GM06990 (cell line): ENCODE results near the gene STK35.

Experiments used
- DNase-seq: peaks from one replicate; pipeline ENCODE4 v3.0.0-alpha.2; 2011; ENCODE audit not compliant: insufficient read length; ENCODE audit errors: extremely low read depth
- H3K27me3 ChIP-seq: replicated peaks from 2 replicates; pipeline ENCODE4 v1.6.0; 2011; ENCODE audit warnings: low read length; ENCODE audit not compliant: control insufficient read depth, insufficient read depth
- H3K36me3 ChIP-seq: 2 replicates; pipeline ENCODE4 v1.5.1; 2011; ENCODE audit warnings: low read length; ENCODE audit not compliant: control insufficient read depth, insufficient read depth
- H3K4me3 ChIP-seq: replicated peaks from 2 replicates; pipeline ENCODE4 v1.5.1; 2011; ENCODE audit warnings: low read depth, mild to moderate bottlenecking, control low read depth, low read length
- TF ChIP-seq, protein P1 (sequence below): IDR thresholded peaks from 2 replicates; pipeline ENCODE4 v1.5.1; 2011; ENCODE audit warnings: low read length, control low read depth, mild to moderate bottlenecking, inconsistent platforms; ENCODE audit not compliant: insufficient read depth, poor library complexity, severe bottlenecking

STK35 gene

GRCh38 chr20:2093883-2094282 is 7.7 kb upstream of the STK35 start:
- TF ChIP-seq, protein P1, sequence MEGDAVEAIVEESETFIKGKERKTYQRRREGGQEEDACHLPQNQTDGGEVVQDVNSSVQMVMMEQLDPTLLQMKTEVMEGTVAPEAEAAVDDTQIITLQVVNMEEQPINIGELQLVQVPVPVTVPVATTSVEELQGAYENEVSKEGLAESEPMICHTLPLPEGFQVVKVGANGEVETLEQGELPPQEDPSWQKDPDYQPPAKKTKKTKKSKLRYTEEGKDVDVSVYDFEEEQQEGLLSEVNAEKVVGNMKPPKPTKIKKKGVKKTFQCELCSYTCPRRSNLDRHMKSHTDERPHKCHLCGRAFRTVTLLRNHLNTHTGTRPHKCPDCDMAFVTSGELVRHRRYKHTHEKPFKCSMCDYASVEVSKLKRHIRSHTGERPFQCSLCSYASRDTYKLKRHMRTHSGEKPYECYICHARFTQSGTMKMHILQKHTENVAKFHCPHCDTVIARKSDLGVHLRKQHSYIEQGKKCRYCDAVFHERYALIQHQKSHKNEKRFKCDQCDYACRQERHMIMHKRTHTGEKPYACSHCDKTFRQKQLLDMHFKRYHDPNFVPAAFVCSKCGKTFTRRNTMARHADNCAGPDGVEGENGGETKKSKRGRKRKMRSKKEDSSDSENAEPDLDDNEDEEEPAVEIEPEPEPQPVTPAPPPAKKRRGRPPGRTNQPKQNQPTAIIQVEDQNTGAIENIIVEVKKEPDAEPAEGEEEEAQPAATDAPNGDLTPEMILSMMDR, result no peak
- H3K36me3 ChIP-seq, result no peaks in the 10 kb centered on the region
- no peak overlapping the region for H3K4me3 ChIP-seq
- H3K27me3 ChIP-seq, result peaks cover 2% of the 10 kb centered on the region; the same call in 1 of the 2 replicates
- DNase-seq, result no peak

- H3K36me3 ChIP-seq, result no peaks in the 10 kb centered on the region; the same call in 1 of the 2 replicates
- TF ChIP-seq, protein P1, result no peak
- peak overlapping the region; percentile 96 for H3K4me3 ChIP-seq
- H3K27me3 ChIP-seq, result no peaks in the 10 kb centered on the region
- peak; percentile 94 for DNase-seq
These were observed 398 bp downstream of the STK35 start for GRCh38 chr20:2101865-2102584.

GRCh38 chr20:2102585-2103460 is 1.2 kb downstream of the STK35 start:
- peak; percentile 91 for DNase-seq

DNA sequence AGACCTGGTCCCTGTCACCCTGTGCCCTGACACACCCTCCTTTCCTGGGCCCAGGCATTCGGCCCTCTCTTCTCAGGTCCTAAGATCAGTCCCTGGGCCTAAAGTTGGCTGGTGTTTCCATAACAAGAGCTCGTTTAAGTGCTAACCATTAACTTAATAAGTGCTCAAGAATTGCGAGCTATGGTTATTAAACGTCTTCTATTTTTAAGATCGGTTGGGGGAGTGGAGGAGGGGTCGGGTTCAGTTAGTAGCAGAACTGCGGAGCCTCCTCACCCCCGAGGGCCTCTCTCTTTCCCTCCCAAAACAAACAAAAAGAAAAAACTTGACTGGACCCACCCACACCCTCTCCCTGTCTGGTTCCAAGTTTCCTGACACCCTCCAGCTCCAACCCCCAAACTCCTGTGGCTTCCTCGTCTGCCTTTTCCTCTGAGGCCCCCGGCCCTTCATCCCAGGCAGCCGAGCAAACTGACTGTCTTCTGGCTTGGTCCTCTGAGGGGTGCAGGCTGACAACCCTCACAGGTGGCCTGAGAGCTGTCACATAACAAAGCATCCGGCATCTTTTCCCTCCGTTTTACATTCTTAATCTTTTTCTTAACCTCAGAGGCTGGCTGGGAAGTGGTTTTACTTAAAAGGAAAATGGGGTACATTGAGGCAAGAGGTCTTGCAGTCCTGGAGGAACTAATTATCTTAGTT is 2.0 kb downstream of the STK35 start:
- Histone ChIP-seq H3K36me3 (no peaks in the 10 kb centered on the region; the same call in 1 of the 2 replicates), H3K4me3 (peak overlapping the region; percentile 96), H3K27me3 (no peaks in the 10 kb centered on the region)
- TF ChIP-seq, protein P1, result no peak
- no peak for DNase-seq

More at GRCh38 chr20:2102585-2103460, 1.2 kb downstream of the STK35 start:
- H3K27me3 ChIP-seq, result no peaks in the 10 kb centered on the region
- TF ChIP-seq, protein P1, result no peak
- peak overlapping the region; percentile 96 for H3K4me3 ChIP-seq
- no peaks in the 10 kb centered on the region; the same call in 1 of the 2 replicates for H3K36me3 ChIP-seq

- H3K27me3 ChIP-seq, result no peaks in the 10 kb centered on the region
- peak overlapping the region; percentile 96 for H3K4me3 ChIP-seq
- H3K36me3 ChIP-seq, result no peaks in the 10 kb centered on the region; the same call in 1 of the 2 replicates
- no peak for DNase-seq
- TF ChIP-seq, protein P1, result no peak
These were observed 2.6 kb downstream of the STK35 start for GRCh38 chr20:2104236-2104635.
